ENCODE results near the gene ODAD4.
A peak's percentile ranks its signal among the peaks of the same experiment; 100 is the strongest.

The ODAD4 gene

DNA sequence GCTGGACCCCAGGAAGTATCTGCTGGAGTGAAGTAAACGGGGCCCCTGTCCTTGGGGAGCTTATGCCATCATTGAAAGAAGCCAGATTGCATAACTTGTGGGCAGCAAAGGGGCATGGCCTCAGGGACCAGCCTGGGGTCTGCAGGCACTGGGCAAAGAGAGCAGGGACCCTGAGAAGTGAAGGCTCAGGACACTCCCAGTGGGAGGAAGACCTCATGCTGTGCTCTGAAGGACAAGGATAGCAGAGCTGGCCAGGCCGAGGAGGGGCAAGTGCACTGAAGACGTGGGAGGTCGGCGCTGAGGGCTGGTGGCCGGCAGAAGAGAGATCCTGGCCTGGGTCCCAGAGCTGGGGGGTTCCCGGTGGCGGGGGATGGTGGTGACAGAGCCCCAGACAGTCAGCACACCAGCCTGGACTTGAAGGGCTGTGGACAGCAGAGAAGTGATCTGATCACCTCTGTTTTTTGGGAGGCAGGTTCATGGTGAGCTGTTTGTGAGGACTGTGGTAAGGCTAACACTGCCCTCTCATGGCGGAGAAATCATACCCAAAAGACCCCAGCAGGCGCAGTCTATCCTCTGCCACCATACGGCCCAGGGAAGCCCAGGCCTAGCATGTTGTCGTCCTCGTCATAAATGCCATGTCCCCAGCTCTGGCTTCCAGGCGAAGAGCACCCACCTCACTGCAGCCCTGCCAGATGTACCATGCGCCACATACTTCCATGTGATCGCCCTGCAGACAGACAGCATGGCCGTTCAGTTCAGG lies 29.1 kb downstream of the ODAD4 start:
- no peak for TF ChIP-seq ZFP3 (CRISPR knock-in tag; IDR thresholded peaks at IDR 0.05)
- no peak for TF ChIP-seq RARB (CRISPR knock-in tag; IDR thresholded peaks at IDR 0.05)
- TF ChIP-seq TOX (CRISPR knock-in tag; IDR thresholded peaks at IDR 0.05; ENCODE audit: borderline replicate concordance) = no peak
- no peak for TF ChIP-seq BACH2 (CRISPR knock-in tag; IDR thresholded peaks at IDR 0.05; ENCODE audit: borderline replicate concordance)
- no peak for TF ChIP-seq ZNF70 (CRISPR knock-in tag; IDR thresholded peaks at IDR 0.05)
- no peak for TF ChIP-seq TSHZ2 (CRISPR knock-in tag; IDR thresholded peaks at IDR 0.05)
- no peak for TF ChIP-seq ZNF565 (CRISPR knock-in tag; conservative IDR thresholded peaks at IDR 0.05; ENCODE audit: low read depth)
- TF ChIP-seq CSRNP3 (CRISPR knock-in tag; IDR thresholded peaks at IDR 0.05) = no peak
- ATAC-seq = peak; percentile 80

DNA sequence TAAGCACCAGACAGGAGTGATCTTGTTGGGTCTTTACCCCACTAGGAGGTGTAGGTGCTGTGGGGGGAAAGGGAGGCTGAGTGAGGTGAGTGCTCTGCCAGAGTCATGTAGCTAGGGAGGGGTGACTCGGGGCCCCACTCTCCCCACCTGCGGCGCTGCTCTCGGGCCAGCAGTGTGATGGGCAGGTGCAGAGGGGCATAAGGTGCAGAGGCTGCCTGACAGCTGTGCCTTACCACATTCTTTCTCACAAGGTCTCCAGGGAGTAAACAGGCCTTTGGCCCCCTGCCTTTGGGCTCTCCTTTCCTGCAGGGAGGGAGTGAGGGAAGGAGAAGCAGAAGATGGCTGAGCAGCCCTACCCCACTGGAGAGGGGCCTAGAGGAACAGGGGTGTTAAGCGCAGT lies 31.7 kb downstream of the ODAD4 start:
- no peak for ATAC-seq
- TF ChIP-seq GLIS3 (CRISPR knock-in tag; IDR thresholded peaks at IDR 0.05) (no peak), TOX (CRISPR knock-in tag; IDR thresholded peaks at IDR 0.05; ENCODE audit: borderline replicate concordance) (no peak), RARB (CRISPR knock-in tag; IDR thresholded peaks at IDR 0.05) (no peak), ARNTL (CRISPR knock-in tag; IDR thresholded peaks at IDR 0.05; ENCODE audit: borderline replicate concordance, low read depth) (no peak), PPARA (CRISPR knock-in tag; IDR thresholded peaks at IDR 0.05; ENCODE audit: borderline replicate concordance) (no peak), CSRNP3 (CRISPR knock-in tag; IDR thresholded peaks at IDR 0.05) (no peak)

DNA sequence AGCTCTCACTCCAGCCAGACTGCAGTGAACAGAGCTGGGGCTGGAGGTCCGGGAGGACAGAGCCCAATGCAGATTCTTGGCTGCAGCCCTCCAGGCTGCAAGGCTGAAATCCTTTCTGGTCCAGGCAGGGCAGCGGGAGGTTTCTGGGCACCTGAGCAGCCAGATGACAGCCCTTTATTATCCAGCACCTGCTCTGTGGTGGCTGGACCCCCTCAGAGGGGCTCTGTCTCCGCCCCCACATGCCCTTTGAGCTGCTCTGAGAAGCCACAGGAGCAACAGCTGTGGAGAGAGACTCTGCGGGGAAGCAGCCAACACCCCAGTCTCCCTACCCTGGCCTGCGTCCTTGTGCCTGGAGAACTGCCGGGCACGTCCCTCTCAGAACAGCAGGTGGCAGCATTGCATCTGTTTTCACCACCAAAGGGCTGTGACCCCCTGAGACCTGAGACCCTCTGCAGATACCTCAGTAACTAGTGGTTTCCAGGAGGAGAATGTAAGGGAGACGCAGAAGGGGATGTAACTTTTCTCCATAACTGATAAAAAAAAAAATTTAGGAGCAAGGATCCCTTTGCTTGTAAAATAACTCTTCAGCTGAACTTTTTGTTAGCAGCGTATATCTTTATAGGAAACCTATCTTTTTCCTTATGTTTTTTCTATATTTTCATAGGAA lies 32.5 kb downstream of the ODAD4 start:
- TF ChIP-seq PATZ1 (CRISPR knock-in tag; IDR thresholded peaks at IDR 0.05; ENCODE audit: borderline replicate concordance) (no peak), TSHZ2 (CRISPR knock-in tag; IDR thresholded peaks at IDR 0.05) (no peak), CSRNP3 (CRISPR knock-in tag; IDR thresholded peaks at IDR 0.05) (no peak), RARB (CRISPR knock-in tag; IDR thresholded peaks at IDR 0.05) (no peak), TOX (CRISPR knock-in tag; IDR thresholded peaks at IDR 0.05; ENCODE audit: borderline replicate concordance) (no peak), ARNTL (CRISPR knock-in tag; IDR thresholded peaks at IDR 0.05; ENCODE audit: borderline replicate concordance, low read depth) (no peak), ZFP30 (CRISPR knock-in tag; IDR thresholded peaks at IDR 0.05) (no peak), ZNF8 (CRISPR knock-in tag; IDR thresholded peaks at IDR 0.05) (no peak), ZC3H10 (CRISPR knock-in tag; IDR thresholded peaks at IDR 0.05) (no peak), SNAI2 (CRISPR knock-in tag; IDR thresholded peaks at IDR 0.05) (no peak), PPARA (CRISPR knock-in tag; IDR thresholded peaks at IDR 0.05; ENCODE audit: borderline replicate concordance) (no peak), CSDC2 (CRISPR knock-in tag; IDR thresholded peaks at IDR 0.05) (no peak), OSR1 (CRISPR knock-in tag; IDR thresholded peaks at IDR 0.05) (no peak)
- peak; percentile 52 for ATAC-seq
